NCI-H748 treated with DMSO at 0.1 percent for 48 hours (cell line): ENCODE results near the gene SIRT6.
"Not testable (repeated sequence)": the region's sequence is repeated elsewhere in the genome, so short reads cannot be mapped to it uniquely, and the experiment has no call there.

Experiments used
- DNase-seq: peaks from one replicate; lab custom pipeline; 2025; lab: John Stamatoyannopoulos, UW

SIRT6 gene

DNA sequence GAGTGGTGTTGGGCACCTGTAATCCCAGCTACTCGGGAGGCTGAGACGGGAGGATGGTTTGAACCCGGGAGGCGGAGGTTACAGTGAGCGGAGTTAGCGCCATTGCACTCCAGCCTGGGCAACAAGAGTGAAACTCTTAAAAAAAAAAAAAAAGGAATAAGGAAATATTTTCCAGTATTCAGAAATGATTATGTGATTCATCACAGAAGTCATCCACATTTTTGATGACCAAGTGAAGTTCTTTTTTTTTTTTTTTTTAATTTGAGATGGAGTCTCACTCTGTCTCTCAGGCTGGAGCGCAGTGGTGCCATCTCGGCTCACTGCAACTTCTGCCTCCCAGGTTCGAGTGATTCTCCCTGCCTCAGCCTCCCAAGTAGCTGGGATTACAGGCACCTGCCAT lies 47.0 kb downstream of the SIRT6 start:
- not testable (repeated sequence) for DNase-seq

DNA sequence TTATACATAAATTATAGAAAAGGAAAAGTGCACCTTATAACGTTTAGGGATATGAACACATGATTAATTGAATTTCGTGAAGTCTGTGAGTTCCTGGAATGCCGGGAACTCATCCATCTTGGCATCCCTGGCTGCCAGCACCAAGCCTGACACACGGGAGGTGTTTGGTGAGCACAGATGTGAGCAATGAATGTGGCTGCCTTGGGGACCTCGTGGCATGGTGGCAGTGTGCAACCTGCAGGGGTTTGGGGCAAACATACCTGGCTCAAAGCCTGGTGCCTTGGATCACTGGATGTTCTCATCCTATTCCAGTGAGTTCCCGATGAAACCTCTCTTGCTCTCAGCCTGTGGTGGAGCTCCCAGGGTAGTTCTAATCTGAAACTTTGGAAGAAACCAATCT lies 48.0 kb downstream of the SIRT6 start:
- DNase-seq = no peak

DNA sequence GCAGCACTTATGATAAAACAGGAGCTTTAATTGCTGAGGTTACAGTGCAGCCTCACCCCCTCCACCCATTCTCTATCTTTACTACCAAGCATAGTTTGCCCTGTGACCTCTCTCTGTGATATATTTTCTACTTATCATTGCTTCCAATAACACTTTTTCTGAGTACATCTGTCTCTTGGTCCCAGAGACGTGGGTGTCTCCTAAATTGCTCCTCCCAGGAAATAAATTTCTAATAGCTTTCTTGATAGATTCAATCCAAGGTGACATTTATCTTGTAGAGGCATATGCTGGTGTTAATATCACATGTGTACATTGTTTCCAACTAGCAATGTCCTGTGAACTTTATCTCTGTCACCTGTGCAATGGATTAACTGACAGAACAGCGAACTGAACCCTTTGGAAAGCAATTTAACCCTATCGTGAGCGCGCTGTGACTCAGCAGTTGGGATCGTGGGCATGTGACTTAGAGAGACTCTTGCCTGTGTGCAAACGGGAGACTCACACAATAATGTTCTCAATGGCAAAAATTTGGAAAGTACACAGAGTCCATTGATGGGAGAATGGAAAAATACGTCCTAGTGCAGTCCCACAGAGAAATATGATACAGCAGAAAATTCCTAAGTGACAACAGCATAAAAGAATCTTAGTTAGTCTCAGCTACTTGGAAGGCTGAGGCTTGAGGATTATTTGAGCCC lies 51.5 kb downstream of the SIRT6 start:
- no peak for DNase-seq

DNA sequence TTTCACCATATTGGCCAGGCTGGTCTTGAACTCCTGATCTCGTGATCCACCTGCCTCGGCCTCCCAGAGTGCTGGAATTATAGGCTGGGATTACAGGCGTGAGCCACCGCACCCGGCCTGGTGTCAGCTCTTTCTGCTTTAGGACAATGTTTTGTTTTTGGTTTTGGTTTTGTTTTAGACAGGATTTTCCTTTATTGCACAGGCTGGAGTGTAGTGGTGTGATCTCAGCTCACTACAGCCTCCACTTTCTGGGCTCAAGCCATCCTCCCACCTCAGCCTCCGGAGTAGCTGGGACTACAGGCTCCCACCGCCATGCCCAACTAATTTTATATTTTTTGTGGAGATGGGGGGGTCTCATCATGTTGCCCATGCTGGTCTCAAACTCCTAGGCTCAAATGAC lies 53.3 kb downstream of the SIRT6 start:
- DNase-seq = not testable (repeated sequence)

DNA sequence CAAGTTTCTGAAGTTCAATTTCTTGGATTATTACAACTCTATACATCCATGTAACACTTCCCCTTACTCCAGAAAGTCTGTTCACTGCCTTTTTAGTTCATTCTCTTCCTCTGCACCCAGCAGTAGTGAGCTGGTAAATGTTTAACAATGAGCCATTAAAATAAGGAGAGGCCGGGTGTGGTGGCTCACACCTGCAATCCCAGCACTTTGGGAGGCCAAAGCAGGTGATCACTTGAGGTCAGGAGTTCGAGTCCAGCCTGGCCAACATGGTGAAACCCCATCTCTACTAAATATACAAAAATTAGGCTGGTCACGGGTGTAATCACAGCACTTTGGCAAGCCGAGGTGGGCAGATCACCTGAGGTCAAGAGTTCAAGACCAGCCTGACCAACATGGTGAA lies 55.0 kb downstream of the SIRT6 start:
- not testable (repeated sequence) for DNase-seq

DNA sequence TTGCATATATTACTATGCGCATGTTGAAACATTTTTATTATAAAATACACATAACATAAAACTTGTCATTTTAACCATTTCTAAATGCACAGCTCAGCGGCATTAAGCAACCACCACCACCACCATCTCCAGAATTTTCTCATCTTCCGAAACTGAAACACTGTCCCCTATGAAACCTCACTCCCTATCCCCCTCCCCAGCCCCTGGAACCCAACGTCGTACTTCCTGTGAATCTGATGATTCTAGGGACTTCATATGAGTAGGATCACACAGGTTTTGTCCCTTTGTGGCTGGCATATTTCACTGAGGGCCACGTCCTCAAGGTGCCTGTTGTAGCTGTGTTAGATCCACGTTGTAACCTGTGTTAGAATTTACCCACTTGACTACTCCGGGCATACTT lies 57.7 kb downstream of the SIRT6 start:
- DNase-seq = no peak
